Measurements from ENCODE around the gene CFAP73.

The CFAP73 gene

GRCh38 chr12:113157218-113157859 lies 7.8 kb downstream of the CFAP73 start:
- Mint-ChIP-seq H3K36me3 (ENCODE audit: low read depth) (peaks cover 30% of the 10 kb centered on the region), H3K4me3 (no peak overlapping the region), H3K9me3 (no peaks in the 10 kb centered on the region), H3K27ac (no peak overlapping the region), H3K27me3 (ENCODE audit: low read depth) (peaks cover 8% of the 10 kb centered on the region), H3K4me1 (ENCODE audit: low read depth) (peaks cover 9% of the 10 kb centered on the region)
- no peak for DNase-seq (ENCODE audit: low spot score)

GRCh38 chr12:113158439-113159203 lies 9.1 kb downstream of the CFAP73 start:
- H3K27me3 Mint-ChIP-seq (ENCODE audit: low read depth): peaks cover 5% of the 10 kb centered on the region
- peaks cover 41% of the 10 kb centered on the region for H3K36me3 Mint-ChIP-seq (ENCODE audit: low read depth)
- H3K4me3 Mint-ChIP-seq: no peak overlapping the region
- peaks cover 4% of the 10 kb centered on the region for H3K4me1 Mint-ChIP-seq (ENCODE audit: low read depth)
- H3K9me3 Mint-ChIP-seq: no peaks in the 10 kb centered on the region
- H3K27ac Mint-ChIP-seq: no peak overlapping the region
- no peak for DNase-seq (ENCODE audit: low spot score)

GRCh38 chr12:113159937-113160336 lies 10.4 kb downstream of the CFAP73 start:
- peaks cover 42% of the 10 kb centered on the region for H3K36me3 Mint-ChIP-seq (ENCODE audit: low read depth)

GRCh38 chr12:113161415-113162016 lies 12.0 kb downstream of the CFAP73 start:
- Mint-ChIP-seq H3K4me3 (no peak overlapping the region), H3K36me3 (ENCODE audit: low read depth) (peaks cover 48% of the 10 kb centered on the region), H3K27me3 (ENCODE audit: low read depth) (no peaks in the 10 kb centered on the region), H3K27ac (no peak overlapping the region), H3K4me1 (ENCODE audit: low read depth) (peaks cover 1% of the 10 kb centered on the region), H3K9me3 (no peaks in the 10 kb centered on the region)
- DNase-seq (ENCODE audit: low spot score): no peak

More at GRCh38 chr12:113159937-113160336, 10.4 kb downstream of the CFAP73 start:
- H3K4me1 Mint-ChIP-seq (ENCODE audit: low read depth): peaks cover 1% of the 10 kb centered on the region
- no peaks in the 10 kb centered on the region for H3K27me3 Mint-ChIP-seq (ENCODE audit: low read depth)
- H3K27ac Mint-ChIP-seq: peak overlapping the region; percentile 32
- H3K9me3 Mint-ChIP-seq: no peaks in the 10 kb centered on the region
- H3K4me3 Mint-ChIP-seq: no peak overlapping the region
- no peak for DNase-seq (ENCODE audit: low spot score)

GRCh38 chr12:113162102-113163029 lies 12.8 kb downstream of the CFAP73 start:
- H3K27ac Mint-ChIP-seq: no peak overlapping the region
- H3K4me3 Mint-ChIP-seq: no peak overlapping the region
- H3K27me3 Mint-ChIP-seq (ENCODE audit: low read depth): no peaks in the 10 kb centered on the region
- H3K4me1 Mint-ChIP-seq (ENCODE audit: low read depth): peaks cover 1% of the 10 kb centered on the region
- no peak for DNase-seq (ENCODE audit: low spot score)
- no peaks in the 10 kb centered on the region for H3K9me3 Mint-ChIP-seq
- peaks cover 46% of the 10 kb centered on the region for H3K36me3 Mint-ChIP-seq (ENCODE audit: low read depth)

GRCh38 chr12:113163030-113163360 lies 13.5 kb downstream of the CFAP73 start:
- DNase-seq (ENCODE audit: low spot score): no peak
- no peak overlapping the region for H3K4me3 Mint-ChIP-seq
- H3K4me1 Mint-ChIP-seq (ENCODE audit: low read depth): peaks cover 1% of the 10 kb centered on the region
- no peak overlapping the region for H3K27ac Mint-ChIP-seq
- peaks cover 42% of the 10 kb centered on the region for H3K36me3 Mint-ChIP-seq (ENCODE audit: low read depth)
- no peaks in the 10 kb centered on the region for H3K27me3 Mint-ChIP-seq (ENCODE audit: low read depth)
- H3K9me3 Mint-ChIP-seq: no peaks in the 10 kb centered on the region

- Mint-ChIP-seq H3K4me1 (ENCODE audit: low read depth) (peaks cover 1% of the 10 kb centered on the region), H3K4me3 (no peak overlapping the region), H3K27me3 (ENCODE audit: low read depth) (no peaks in the 10 kb centered on the region), H3K36me3 (ENCODE audit: low read depth) (peaks cover 47% of the 10 kb centered on the region), H3K27ac (no peak overlapping the region), H3K9me3 (no peaks in the 10 kb centered on the region)
- no peak for DNase-seq (ENCODE audit: low spot score)
Measured at GRCh38 chr12:113164014-113164413, 14.5 kb downstream of the CFAP73 start.

- H3K9me3 Mint-ChIP-seq: no peaks in the 10 kb centered on the region
Measured at GRCh38 chr12:113165521-113166450, 16.3 kb downstream of the CFAP73 start.

GRCh38 chr12:113167868-113168267 lies 18.3 kb downstream of the CFAP73 start:
- Mint-ChIP-seq H3K4me3 (no peak overlapping the region), H3K36me3 (ENCODE audit: low read depth) (peaks cover 53% of the 10 kb centered on the region), H3K9me3 (no peaks in the 10 kb centered on the region), H3K27ac (no peak overlapping the region), H3K4me1 (ENCODE audit: low read depth) (no peaks in the 10 kb centered on the region), H3K27me3 (ENCODE audit: low read depth) (no peaks in the 10 kb centered on the region)
- DNase-seq (ENCODE audit: low spot score): no peak

More at GRCh38 chr12:113165521-113166450, 16.3 kb downstream of the CFAP73 start:
- no peak for DNase-seq (ENCODE audit: low spot score)
- H3K27me3 Mint-ChIP-seq (ENCODE audit: low read depth): no peaks in the 10 kb centered on the region
- H3K36me3 Mint-ChIP-seq (ENCODE audit: low read depth): peaks cover 47% of the 10 kb centered on the region
- no peak overlapping the region for H3K4me3 Mint-ChIP-seq
- H3K4me1 Mint-ChIP-seq (ENCODE audit: low read depth): peaks cover 1% of the 10 kb centered on the region
- no peak overlapping the region for H3K27ac Mint-ChIP-seq

GRCh38 chr12:113169697-113170096 lies 20.2 kb downstream of the CFAP73 start:
- H3K27me3 Mint-ChIP-seq (ENCODE audit: low read depth): no peaks in the 10 kb centered on the region
- no peaks in the 10 kb centered on the region for H3K4me1 Mint-ChIP-seq (ENCODE audit: low read depth)
- no peak overlapping the region for H3K27ac Mint-ChIP-seq
- H3K36me3 Mint-ChIP-seq (ENCODE audit: low read depth): peaks cover 57% of the 10 kb centered on the region
- H3K4me3 Mint-ChIP-seq: no peak overlapping the region
- no peaks in the 10 kb centered on the region for H3K9me3 Mint-ChIP-seq
- no peak for DNase-seq (ENCODE audit: low spot score)

GRCh38 chr12:113170457-113170856 lies 20.9 kb downstream of the CFAP73 start:
- H3K4me1 Mint-ChIP-seq (ENCODE audit: low read depth): no peaks in the 10 kb centered on the region
- no peaks in the 10 kb centered on the region for H3K9me3 Mint-ChIP-seq
- no peaks in the 10 kb centered on the region for H3K27me3 Mint-ChIP-seq (ENCODE audit: low read depth)
- no peak for DNase-seq (ENCODE audit: low spot score)
- peaks cover 58% of the 10 kb centered on the region for H3K36me3 Mint-ChIP-seq (ENCODE audit: low read depth)
- H3K4me3 Mint-ChIP-seq: no peak overlapping the region
- no peak overlapping the region for H3K27ac Mint-ChIP-seq

- no peak overlapping the region for H3K27ac Mint-ChIP-seq
- H3K4me1 Mint-ChIP-seq (ENCODE audit: low read depth): no peaks in the 10 kb centered on the region
- H3K27me3 Mint-ChIP-seq (ENCODE audit: low read depth): no peaks in the 10 kb centered on the region
- H3K4me3 Mint-ChIP-seq: no peak overlapping the region
- no peak for DNase-seq (ENCODE audit: low spot score)
- H3K36me3 Mint-ChIP-seq (ENCODE audit: low read depth): peaks cover 60% of the 10 kb centered on the region
- H3K9me3 Mint-ChIP-seq: no peaks in the 10 kb centered on the region
Measured at GRCh38 chr12:113170926-113171325, 21.4 kb downstream of the CFAP73 start.

- H3K36me3 Mint-ChIP-seq (ENCODE audit: low read depth): peaks cover 62% of the 10 kb centered on the region
- H3K27ac Mint-ChIP-seq: no peak overlapping the region
- H3K9me3 Mint-ChIP-seq: no peaks in the 10 kb centered on the region
- H3K27me3 Mint-ChIP-seq (ENCODE audit: low read depth): no peaks in the 10 kb centered on the region
- DNase-seq (ENCODE audit: low spot score): no peak
- H3K4me1 Mint-ChIP-seq (ENCODE audit: low read depth): no peaks in the 10 kb centered on the region
- H3K4me3 Mint-ChIP-seq: no peak overlapping the region
Measured at GRCh38 chr12:113171543-113171942, 22.0 kb downstream of the CFAP73 start.

Measured in T-helper 2 cell treated with Interferon-gamma antibody and Interleukin-4, amounts not matched to agents 5 μg/mL and 100 μg/mL, for 36 hours (primary cell).